Measurements from ENCODE around the gene MEOX2. TPM values are rescaled to one million over a fixed set of nuclear protein-coding genes. Genes with fewer than 3 reads are reported as not detected.

Gene MEOX2
- 100 to 1,000 TPM; 135 to 235 (median 192) TPM for polyA plus RNA-seq (ENCODE audit: insufficient read depth in 1 of 5, insufficient read length in 5 of 5, low replicate concordance in 1 of 5)
- long read RNA-seq, donor 1, transcript MEOX2-201 (3 exons, 2,500 nt): major isoform, 91 of 144 reads
- long read RNA-seq, donor 1, partial matches to known transcripts: 53 of 144 reads
- long read RNA-seq, donor 1, other reads (novel, unspliced or antisense): 0 of 144 reads
- long read RNA-seq, donor 2, transcript MEOX2-201 (3 exons, 2,500 nt): major isoform, 43 of 90 reads
- long read RNA-seq, donor 2, partial matches to known transcripts: 47 of 90 reads
- long read RNA-seq, donor 2, other reads (novel, unspliced or antisense): 0 of 90 reads
- long read RNA-seq, donor 3, transcript MEOX2-201 (3 exons, 2,500 nt): major isoform, 34 of 50 reads
- long read RNA-seq, donor 3, partial matches to known transcripts: 16 of 50 reads
- long read RNA-seq, donor 3, other reads (novel, unspliced or antisense): 0 of 50 reads
- long read RNA-seq, donor 4, transcript MEOX2-201 (3 exons, 2,500 nt): major isoform, 59 of 81 reads
- long read RNA-seq, donor 4, partial matches to known transcripts: 22 of 81 reads
- long read RNA-seq, donor 4, other reads (novel, unspliced or antisense): 0 of 81 reads
- long read RNA-seq, donor 5, transcript MEOX2-201 (3 exons, 2,500 nt): major isoform, 64 of 111 reads
- long read RNA-seq, donor 5, partial matches to known transcripts: 47 of 111 reads
- long read RNA-seq, donor 5, other reads (novel, unspliced or antisense): 0 of 111 reads
- long read RNA-seq, donor 6, transcript MEOX2-201 (3 exons, 2,500 nt): major isoform, 68 of 92 reads
- long read RNA-seq, donor 6, partial matches to known transcripts: 24 of 92 reads
- long read RNA-seq, donor 6, other reads (novel, unspliced or antisense): 0 of 92 reads
- long read RNA-seq, donor 7, transcript MEOX2-201 (3 exons, 2,500 nt): major isoform, 39 of 97 reads
- long read RNA-seq, donor 7, partial matches to known transcripts: 58 of 97 reads
- long read RNA-seq, donor 7, other reads (novel, unspliced or antisense): 0 of 97 reads
- long read RNA-seq, donor 8, transcript MEOX2-201 (3 exons, 2,500 nt): major isoform, 24 of 30 reads
- long read RNA-seq, donor 8, partial matches to known transcripts: 6 of 30 reads
- long read RNA-seq, donor 8, other reads (novel, unspliced or antisense): 0 of 30 reads

- peak; percentile 92 to 95 for DNase-seq
Observed at GRCh38 chr7:15686295-15686956, at the start of gene MEOX2. Gene MEOX2 (minus strand): TSS chr7:15686683. CDS start chr7:15686402, 281 bp downstream.

- DNase-seq: no peak
Observed at GRCh38 chr7:15729746-15730145, 43.3 kb upstream of the MEOX2 start.

- DNase-seq: no peak
Observed at GRCh38 chr7:15725051-15725450, 38.6 kb upstream of the MEOX2 start.

- DNase-seq: no peak
Observed at GRCh38 chr7:15723841-15724240, 37.4 kb upstream of the MEOX2 start.

GRCh38 chr7:15720849-15721471 lies 34.5 kb upstream of the MEOX2 start:
- no peak for DNase-seq

- no peak for DNase-seq
Observed at GRCh38 chr7:15719311-15719710, 32.8 kb upstream of the MEOX2 start.

- DNase-seq: no peak
Observed at GRCh38 chr7:15715435-15715834, 29.0 kb upstream of the MEOX2 start.

- DNase-seq: no peak
Observed at GRCh38 chr7:15709978-15710377, 23.5 kb upstream of the MEOX2 start.

- no peak for DNase-seq
Observed at GRCh38 chr7:15707570-15707969, 21.1 kb upstream of the MEOX2 start.

GRCh38 chr7:15703732-15704131 lies 17.2 kb upstream of the MEOX2 start:
- DNase-seq: no peak

- no peak for DNase-seq
Observed at GRCh38 chr7:15692501-15693020, 6.1 kb upstream of the MEOX2 start.

- DNase-seq: no peak
Observed at GRCh38 chr7:15688911-15689310, 2.4 kb upstream of the MEOX2 start.

GRCh38 chr7:15688279-15688626 lies 1.8 kb upstream of the MEOX2 start:
- DNase-seq: no peak

- DNase-seq: peak in 1 of 2 donors; percentile 50
Observed at GRCh38 chr7:15687546-15688278, 1.2 kb upstream of the MEOX2 start.

GRCh38 chr7:15686957-15687545 lies 568 bp upstream of the MEOX2 start:
- DNase-seq: peak in 1 of 2 donors; percentile 45

GRCh38 chr7:15685358-15686294 lies 857 bp downstream of the MEOX2 start:
- peak in 1 of 2 donors; percentile 47 for DNase-seq

- DNase-seq: peak in 1 of 2 donors; percentile 47
Observed at GRCh38 chr7:15684871-15685270, 1.6 kb downstream of the MEOX2 start.

- DNase-seq: peak in 1 of 2 donors; percentile 51
Observed at GRCh38 chr7:15684111-15684800, 2.2 kb downstream of the MEOX2 start.

Data from right lung (tissue), 10 donors.